GM19099 (cell line): Measurements from ENCODE around the gene KLF12.

Source experiments
- POLR2A ChIP-seq: IDR thresholded peaks from 3 replicates; pipeline ENCODE4 v1.6.1; 2011; ENCODE audit warnings: low read depth; ENCODE audit not compliant: insufficient read length; ENCODE audit errors: extremely low read depth

KLF12 gene

DNA sequence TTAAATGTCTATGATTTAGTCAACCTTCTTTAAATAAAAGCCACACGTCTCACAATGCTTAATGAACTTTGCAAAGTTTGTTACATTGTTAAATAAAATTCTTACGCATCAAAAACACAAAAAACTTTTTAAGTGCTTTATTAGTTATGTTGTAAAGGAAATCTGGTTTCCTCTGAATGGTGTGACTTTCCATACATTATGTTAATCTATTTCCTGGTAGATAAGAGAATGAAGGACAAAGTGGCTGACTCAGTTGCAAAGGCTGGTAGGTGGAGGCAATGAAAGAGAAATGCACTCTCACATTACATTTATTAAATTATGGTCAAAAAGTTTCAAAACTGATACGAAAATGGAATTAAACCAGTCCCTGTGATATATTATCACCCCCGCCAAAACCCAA lies 15.9 kb downstream of the KLF12 start:
- no peak for TF ChIP-seq POLR2A

DNA sequence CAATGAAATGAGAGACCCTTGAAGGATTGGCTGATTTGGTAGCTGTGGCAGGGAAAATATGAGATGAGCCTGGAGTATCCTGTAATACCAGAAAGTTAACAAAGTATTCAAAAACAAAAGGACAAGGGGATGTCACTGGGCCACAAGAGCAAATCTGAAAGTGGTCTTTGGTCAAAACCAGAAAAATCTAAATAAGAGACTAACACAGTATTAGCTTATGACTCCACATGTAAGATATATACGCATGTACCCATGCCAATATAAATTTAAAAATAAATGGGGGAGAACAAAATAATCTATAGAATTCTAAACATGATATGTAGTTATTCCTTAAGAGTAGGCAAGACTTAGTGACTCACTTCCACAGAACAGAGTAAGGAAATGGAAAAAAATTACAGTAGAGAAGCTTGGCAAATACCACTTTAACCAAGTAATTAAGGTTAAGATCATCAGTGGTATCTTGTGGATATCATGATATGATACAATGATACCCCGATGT lies 16.9 kb downstream of the KLF12 start:
- no peak for TF ChIP-seq POLR2A

DNA sequence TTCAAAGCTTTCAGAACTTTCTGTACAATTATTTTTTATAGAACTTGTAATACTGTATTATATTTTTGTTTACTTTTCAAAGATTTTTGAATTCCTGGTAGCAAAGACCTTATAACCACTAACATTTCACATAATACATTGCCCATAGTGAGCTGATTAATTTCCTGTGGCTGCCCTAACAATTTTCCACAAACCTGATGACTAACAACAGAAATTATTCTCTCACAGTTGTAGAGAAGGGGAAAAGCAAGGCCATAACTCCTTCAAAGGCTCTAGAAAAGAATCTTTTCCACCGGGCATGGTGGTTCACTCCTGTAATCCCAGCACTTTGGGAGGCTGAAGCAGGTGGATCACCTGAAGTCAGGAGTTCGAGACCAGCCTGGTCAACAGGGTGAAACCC lies 19.1 kb downstream of the KLF12 start:
- no peak for TF ChIP-seq POLR2A

DNA sequence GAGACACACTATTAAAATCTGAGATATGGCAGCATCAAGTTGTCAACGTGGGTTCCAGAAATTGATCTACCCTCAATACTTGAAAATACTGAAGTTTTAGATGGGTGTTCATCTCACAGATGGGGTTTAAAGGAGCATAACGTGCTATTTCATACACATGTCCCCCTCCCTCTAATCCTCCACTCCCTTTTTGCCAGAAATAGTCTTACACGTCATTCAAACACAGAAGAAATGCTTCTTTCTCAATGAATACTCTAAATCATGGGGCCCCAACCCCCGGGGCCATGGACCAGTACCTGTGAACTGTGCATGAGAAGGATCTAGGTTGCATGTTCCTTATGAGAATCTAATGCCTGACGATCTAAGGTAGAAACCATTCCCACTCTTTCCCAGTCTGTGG lies 19.6 kb downstream of the KLF12 start:
- no peak for TF ChIP-seq POLR2A

DNA sequence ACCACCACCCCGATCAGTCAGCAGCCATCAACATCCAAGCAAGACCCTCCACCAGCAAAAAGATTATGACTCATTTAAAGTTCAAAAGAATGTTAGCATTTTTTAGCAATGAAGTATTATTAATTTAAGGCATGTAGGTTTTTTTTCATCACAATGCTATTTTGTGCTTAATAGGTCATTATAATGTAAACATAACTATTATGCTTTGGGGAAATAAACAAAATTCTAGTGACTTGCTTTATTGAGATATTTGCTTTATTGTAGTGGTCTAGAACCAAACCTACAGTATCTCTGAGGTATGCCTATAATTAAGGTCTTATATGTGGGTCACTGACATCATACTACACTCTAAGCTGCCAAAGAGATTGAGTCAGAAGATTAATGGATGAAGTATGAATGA lies 20.0 kb downstream of the KLF12 start:
- TF ChIP-seq POLR2A, result no peak

DNA sequence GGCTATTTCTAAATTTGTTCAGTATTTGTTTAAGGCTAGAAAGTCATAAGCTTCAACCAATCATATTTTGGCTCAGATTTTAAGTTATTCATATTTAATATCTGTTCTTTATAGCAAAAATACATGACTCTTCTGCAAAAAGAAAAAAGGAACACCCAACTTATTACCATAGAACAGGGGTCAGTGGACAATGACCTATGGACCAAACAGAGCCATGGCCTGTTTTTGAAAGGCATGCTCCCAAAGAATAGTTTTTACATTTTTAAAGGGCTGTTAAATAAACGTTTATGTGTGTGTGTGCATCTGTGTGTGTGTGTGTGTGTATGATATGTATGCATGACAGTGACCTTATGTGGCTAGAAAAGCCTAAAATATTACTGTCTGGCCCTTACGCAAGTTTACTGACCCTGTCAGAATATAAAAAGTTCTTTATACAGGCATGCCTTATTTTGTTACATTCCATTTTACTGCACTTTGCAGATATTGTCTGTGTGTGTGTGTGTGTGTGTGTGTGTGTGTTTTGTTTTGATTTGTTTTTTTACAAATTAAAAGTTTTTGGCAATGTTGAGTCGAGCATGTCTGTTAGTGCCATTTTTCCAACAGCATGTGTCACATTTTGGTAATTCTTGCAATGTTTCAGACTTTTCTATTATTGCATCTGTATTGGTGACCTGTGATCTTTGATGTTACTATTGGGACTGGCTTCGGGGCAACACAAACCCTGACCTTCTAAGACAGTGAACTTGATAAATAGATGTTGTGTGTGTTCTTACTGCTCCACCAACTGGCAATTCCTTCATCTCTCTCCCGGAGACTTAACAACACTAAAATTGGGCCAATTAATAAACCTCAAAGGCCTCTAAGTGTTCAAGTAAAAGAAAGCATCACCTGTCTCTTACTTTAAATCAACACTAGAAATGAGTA lies 22.0 kb downstream of the KLF12 start:
- no peak for TF ChIP-seq POLR2A

DNA sequence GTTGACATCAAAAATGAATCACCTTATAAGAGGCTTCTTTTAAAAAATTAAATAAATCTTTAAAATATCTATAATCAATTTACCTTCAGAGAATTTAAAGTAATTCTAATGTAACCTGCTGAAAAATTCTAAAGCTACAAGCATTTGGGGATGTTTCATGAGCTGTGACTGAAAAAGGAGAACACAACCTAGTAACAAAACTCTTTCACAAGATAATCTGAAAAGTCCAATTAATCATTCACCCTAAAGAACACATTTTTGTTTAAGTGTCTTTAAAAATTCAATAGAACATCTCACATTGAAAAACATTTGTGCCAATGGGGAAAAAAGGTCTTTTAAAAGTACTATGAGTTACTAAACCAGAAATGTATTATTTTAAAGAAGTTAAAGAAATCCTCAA lies 22.8 kb downstream of the KLF12 start:
- TF ChIP-seq POLR2A, result no peak

DNA sequence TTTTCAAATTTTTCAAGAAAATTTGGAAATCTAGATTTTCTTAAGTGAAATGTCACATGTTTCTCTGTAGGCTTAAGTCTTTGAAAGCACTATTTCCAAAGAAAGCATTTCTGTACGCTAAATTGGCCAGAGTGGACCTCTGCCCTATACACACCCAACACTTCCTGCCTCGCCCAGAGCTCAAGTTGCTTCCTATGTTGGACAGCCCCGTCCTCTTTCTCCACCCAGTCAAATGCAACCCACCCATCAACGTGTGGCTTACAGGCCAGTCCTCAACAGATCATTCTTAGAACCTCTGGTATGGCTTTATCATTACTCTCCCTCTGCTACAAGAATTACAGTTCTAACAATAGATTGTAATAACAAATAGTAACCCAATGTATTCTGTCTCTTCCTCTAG lies 24.2 kb downstream of the KLF12 start:
- TF ChIP-seq POLR2A, result no peak

DNA sequence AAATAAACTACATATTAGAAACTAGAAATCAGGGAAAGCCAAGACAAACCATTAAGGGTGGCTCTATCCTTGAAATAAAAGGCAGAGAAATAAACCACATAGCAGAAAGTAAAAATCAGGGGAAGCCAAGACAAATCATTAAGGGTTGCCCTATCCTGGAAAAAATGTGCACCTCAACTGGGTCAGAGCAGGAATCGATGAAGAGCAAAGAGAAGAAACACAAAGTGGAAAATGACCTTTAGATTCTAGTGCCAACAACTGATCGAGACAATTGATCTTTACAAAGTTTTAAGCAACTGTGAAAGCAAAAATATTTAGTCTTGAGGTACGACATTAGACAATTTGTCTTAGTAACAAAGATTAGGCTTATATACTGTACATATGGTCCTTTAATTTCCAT lies 26.6 kb downstream of the KLF12 start:
- TF ChIP-seq POLR2A, result no peak

DNA sequence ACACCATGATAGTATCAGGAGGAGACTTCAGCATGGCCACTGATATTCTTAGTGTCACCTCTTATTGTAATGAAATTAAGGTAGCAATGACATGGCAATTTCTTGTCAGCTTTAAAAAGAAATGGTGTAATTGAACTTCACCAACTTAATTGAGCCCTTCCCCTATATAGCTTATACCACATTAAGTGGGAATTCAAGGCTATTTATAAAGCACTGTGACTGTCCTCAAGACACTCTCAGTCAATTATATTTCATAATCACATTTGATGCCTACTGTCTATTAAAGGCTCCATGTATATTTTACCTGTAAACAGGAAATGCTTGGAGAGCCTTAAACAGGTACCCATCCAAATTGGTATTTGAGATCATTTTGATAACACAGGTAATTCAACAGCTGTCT lies 28.3 kb downstream of the KLF12 start:
- TF ChIP-seq POLR2A, result no peak

DNA sequence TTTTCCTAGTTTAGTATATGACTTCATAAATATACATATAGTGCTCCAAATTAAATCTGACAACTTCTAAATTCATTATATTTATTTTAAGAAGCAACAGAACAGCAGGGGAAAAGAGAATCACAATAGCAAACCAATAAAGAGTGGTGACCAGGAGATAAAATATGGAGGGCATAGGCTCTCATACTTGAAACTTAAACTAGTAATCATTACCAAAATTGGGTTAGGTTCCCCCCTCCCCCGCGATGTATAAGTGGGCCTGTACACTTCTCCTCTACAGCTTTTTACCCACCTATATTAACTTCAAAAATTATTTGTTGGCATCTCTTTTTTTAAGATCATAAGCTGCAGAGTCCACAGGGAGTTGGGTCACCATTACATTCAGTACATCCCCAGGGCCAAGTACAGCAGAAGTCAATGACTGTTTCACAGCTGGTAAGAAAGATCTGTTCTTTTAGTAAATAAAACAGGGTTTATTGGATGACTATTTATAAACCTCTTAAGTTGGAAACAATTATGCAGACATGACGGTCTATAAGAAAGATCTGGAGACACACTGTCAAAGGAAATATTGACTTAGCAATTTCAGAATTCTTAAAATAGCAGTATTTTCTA lies 29.4 kb downstream of the KLF12 start:
- no peak for TF ChIP-seq POLR2A

DNA sequence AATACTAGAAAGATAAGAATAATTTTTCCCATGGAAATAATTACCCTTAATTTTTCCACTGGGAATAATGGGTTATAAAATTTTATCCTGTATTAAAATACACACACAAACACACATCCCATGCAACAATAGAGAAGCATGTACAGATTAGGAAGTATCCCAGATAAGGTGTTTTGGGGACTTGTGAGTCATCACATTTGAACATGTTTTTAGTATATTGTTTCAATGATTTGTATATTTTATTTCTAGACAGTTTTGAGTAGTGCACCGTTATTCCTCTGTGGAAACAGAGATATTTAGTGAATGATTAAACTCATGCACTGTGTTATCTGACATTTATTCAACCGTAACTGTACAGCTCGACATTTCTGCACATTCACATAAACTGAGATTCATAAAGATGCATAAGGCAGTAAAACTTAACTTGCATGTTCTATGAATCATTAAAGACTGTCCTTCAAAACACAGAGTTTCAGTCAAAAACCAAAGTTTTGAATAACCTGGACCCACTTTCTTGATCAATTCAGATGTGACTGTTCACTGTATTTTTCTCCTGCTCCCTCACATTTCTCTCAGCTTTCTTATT lies 30.1 kb downstream of the KLF12 start:
- TF ChIP-seq POLR2A, result no peak

DNA sequence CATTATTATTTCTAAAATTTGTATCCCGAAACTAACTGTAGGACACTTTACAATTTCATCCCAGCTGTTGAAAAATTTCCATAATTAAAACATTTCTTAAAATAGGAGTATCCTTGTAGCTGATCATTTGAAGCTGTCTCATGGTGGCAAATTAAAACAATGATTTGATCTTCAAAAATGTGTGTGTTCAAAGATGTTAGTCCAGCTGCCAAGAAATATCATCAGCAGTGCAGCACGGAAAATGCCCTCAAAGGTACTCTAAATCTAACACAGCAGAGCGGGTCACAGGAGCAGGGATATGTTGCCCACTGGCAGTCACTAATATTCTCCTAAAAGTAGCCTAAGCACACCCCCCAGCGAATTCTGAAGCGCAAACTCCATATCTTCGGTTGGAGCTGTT lies 31.0 kb downstream of the KLF12 start:
- no peak for TF ChIP-seq POLR2A

DNA sequence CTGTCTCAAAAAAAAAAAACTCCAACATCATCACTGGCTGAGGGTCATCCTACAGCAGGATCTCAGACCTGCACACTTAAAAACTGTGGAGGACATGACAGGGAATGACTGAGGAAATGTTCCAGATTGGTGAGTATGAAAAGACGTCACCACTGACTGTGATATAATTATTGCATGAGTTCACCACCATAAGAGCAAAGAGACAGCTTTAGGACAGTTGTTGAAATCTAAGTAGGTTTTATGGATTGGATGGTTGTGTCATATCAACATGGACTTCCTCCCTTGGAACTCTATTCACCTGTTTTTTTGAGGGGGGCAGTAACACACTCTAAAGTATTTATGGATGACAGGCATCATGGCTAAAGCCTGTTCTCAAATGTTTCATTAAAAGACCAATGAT lies 31.5 kb downstream of the KLF12 start:
- TF ChIP-seq POLR2A, result no peak

DNA sequence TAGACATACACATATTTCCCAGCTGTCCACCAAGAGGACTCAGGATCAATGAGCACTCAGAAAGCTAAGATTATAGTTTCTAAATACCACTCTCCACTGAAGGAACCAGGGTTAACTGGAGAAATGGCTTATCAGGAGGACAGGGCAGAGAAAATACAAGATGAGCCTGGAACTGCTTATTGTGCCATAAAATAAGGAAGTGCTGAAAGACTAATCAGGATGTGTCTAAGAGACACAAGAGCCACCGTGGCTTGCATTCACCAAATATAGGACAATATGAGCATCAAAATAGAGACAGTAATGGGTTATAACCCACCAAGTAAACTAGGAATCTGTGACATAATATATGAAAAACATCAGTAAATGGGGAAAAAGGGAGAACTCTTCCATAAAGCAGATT lies 32.8 kb downstream of the KLF12 start:
- no peak for TF ChIP-seq POLR2A

DNA sequence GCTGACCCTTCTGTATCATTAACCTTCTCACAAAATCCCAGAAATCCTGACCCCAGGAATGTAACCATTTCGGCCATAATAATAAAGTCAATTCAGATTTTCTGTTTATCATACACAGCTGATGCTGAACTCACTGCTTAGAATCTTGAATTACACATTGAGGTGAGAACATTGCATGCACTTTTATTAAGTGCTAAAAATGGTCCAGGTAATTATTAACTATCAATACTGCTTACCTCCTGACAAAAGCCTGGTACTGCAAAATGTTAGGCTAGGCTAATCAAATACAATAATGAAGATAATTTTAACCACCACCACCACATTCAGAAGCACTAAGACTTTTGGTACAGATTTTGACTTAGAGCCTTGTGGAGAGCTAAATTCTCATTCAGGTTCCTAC lies 36.1 kb downstream of the KLF12 start:
- no peak for TF ChIP-seq POLR2A
